HG02870 (cell line): ENCODE results near the gene NOL4L.

ENCODE experiments used
- ATAC-seq: cut with Tn5 transposase; IDR thresholded peaks from one replicate; pipeline ENCODE4 v1.9.1; 2021; ENCODE audit warnings: mild to moderate bottlenecking, moderate library complexity; ENCODE audit not compliant: unreplicated experiment

Gene NOL4L

GRCh38 chr20:32527447-32528055, 57.6 kb downstream of the NOL4L start:
- ATAC-seq, result no peak

- ATAC-seq, result no peak
These were observed 58.1 kb downstream of the NOL4L start for GRCh38 chr20:32527052-32527446.

- no peak for ATAC-seq
These were observed 58.6 kb downstream of the NOL4L start for GRCh38 chr20:32526541-32526940.

GRCh38 chr20:32526125-32526524, 59.0 kb downstream of the NOL4L start:
- ATAC-seq, result no peak

- ATAC-seq, result no peak
These were observed 60.2 kb downstream of the NOL4L start for GRCh38 chr20:32524829-32525501.

DNA sequence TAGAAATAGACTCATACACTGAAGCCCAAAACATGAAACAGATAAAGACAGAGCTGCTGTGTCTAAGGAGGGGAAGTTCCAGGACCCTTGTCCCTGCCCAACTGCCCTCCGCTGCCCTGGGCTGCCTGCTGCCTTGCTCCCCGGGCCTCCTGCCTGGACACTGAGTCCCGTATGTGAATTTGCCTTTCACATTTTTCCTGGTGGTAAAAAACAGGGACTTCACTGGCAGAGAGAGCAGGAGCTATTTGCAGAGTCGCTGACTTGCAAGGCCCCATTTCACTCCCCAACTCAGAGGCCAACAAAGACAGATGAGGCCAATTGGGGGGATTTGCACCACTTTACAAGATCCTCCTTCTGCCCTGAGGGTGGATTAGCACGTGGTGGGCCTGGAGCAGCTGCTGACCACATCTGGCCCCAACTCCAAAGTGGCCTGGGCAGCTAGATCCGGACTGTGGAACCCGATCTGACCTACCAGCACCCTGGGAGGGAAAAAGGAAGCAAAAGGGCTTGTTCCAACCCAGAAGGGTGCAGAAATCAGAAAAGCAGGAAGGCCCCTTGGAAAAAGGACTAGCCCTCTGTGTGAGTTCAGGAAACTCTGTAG, 61.4 kb downstream of the NOL4L start:
- no peak for ATAC-seq

DNA sequence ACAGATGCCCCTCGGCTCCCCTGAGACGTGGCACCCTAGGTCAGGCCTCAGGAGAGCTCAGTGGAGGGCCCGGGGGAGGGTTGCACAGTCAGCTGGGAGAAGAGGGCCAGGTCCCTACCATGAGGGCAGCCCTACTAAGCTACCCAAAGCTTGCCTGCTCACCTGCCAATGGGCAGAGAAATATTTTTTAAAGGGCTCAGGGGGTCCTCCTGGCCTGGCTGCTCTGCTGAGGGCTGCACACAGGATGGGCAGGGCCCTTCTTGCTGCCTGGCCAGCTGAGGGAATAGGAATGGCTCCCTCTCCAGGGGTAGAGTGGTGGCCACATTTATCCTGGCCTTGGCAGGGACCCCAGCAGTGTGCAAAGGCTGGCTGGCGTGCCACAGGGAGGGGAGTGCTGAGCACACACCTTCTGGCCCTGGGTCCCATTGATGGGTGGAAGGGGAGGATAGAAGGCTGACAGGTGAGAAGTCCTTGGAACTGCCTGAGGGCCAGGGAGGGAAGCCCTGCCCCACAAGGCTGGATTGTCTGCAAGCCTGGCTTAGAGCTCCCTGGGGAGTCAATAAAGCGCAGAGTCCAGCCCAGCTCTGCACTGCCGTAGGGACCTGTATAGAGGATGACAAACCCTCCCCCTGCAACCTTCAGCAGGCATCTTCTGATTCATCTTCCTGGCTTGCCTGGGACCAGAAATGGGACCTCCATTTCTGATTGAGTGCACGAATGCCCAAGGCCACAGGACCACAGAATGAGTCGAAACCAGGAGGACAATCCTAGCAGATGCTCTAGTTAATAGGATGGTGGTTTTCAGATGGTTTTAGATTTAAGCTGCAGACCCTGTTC, 62.1 kb downstream of the NOL4L start:
- no peak for ATAC-seq

DNA sequence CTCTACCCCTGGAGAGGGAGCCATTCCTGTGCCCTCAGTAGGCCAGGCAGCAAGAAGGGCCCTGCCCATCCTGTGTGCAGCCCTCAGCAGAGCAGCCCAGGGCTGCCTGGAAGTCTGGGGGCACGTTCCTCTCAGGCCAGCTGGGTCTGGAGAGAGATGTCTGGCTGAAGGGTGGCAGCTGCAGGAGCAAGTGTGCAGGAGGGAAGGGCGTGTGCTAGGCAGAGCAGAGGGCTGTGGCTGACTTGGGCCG, 62.7 kb downstream of the NOL4L start:
- ATAC-seq, result no peak

GRCh38 chr20:32521780-32522525, 63.2 kb downstream of the NOL4L start:
- no peak for ATAC-seq

- ATAC-seq, result no peak
These were observed 64.3 kb downstream of the NOL4L start for GRCh38 chr20:32520927-32521203.

DNA sequence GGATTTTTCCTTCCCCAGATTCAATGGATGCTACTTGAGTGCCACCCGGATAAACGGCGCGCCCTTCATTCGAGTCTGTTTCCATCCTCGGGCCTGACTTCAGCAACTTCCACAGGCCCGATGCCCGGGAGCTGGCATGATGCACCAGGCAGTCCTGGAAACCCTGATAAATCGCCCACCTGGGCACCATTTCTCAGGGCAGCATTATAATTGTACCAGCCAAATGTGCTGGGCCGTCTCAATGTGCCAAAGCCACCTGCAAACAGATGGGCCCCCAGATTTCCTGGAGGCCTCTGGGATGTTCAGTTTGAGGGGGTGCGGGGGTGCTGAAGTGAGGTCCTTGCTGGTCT, 65.8 kb downstream of the NOL4L start:
- no peak for ATAC-seq

- ATAC-seq, result no peak
These were observed 66.3 kb downstream of the NOL4L start for GRCh38 chr20:32518593-32519380.

GRCh38 chr20:32517914-32518592, 67.1 kb downstream of the NOL4L start:
- ATAC-seq, result no peak

GRCh38 chr20:32517518-32517873, 67.6 kb downstream of the NOL4L start:
- ATAC-seq, result no peak

GRCh38 chr20:32516583-32517517, 68.3 kb downstream of the NOL4L start:
- no peak for ATAC-seq

DNA sequence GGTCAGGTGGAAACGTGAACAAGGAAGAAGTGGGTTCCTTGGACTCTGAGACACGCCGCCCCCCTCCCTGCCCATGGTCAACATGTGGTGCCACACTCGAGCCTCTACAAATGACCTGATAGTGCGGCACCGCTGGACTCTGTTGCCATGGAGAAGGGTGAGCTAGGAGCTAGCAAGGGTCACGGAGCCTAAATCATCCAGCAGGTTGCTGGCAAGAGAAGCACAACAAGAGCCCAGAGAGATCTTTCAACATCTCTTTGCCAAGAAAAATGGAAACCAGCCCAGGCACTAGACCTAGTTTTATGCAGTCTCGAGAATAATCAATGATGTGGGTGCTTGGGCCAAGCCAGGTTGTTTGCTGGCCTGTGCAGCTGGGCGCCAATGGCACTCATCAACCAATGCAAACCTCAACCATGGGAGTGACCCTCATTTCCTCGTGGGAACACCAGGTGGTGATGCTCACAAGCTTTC, 69.5 kb downstream of the NOL4L start:
- no peak for ATAC-seq

DNA sequence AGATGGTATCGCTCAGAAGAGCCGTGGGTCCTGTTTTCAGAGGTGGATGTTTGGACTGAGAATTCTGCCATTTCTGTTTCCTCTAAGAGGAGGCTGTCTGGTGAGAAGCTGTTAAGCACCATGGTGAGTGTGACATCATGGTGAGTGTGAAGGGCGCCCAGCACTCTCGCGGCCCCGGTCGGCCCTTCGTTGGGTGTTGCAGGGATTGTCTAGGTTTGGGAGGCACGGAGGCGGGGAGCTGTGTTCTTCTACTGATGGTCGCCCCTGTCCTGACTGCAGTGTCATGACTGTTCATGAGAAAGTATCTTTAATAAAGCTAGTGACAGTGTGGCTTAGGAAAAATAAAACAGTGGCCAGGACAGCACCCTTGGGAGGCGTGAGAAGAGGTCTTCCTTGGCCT, 70.4 kb downstream of the NOL4L start:
- ATAC-seq, result no peak

GRCh38 chr20:32513031-32513866, 71.9 kb downstream of the NOL4L start:
- no peak for ATAC-seq
